LNCaP clone FGC (cell line): ENCODE measurements around the gene LCN9.

ENCODE experiments used
- DNase-seq: peaks from one replicate; pipeline ENCODE4 v3.0.0-alpha.2; 2011; ENCODE audit warnings: low read depth
- H3K4me3 ChIP-seq: 2 replicates; pipeline ENCODE4 v1.5.1; 2011; ENCODE audit warnings: mild to moderate bottlenecking, low read depth, low read length, control low read depth
- TF ChIP-seq, protein P1 (sequence below): IDR thresholded peaks from 2 replicates; pipeline ENCODE4 v1.5.1; 2012; ENCODE audit warnings: mild to moderate bottlenecking; ENCODE audit not compliant: control insufficient read depth, insufficient read depth; ENCODE audit errors: extremely low read depth

The LCN9 gene

DNA sequence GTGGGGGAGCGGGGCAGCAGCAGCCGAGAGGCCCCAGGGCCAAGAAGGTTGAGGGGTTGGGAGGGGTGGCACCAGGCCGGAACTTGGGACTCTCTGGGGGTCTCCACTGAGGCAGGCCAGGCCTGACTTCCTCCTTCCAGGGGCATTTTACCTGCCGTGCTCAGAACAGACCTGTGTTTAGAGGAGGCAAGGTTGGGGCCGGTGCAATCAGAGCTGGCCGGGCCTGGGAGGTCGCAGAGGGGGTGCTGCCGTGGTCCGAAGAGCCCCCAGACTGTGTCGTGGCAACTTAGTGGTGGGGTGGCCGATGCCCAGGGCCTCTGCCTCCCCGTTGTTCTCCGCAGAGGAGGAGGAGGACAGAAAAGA, 45.6 kb upstream of the LCN9 start:
- no peak for DNase-seq
- H3K4me3 ChIP-seq = no peak overlapping the region
- TF ChIP-seq, protein P1, sequence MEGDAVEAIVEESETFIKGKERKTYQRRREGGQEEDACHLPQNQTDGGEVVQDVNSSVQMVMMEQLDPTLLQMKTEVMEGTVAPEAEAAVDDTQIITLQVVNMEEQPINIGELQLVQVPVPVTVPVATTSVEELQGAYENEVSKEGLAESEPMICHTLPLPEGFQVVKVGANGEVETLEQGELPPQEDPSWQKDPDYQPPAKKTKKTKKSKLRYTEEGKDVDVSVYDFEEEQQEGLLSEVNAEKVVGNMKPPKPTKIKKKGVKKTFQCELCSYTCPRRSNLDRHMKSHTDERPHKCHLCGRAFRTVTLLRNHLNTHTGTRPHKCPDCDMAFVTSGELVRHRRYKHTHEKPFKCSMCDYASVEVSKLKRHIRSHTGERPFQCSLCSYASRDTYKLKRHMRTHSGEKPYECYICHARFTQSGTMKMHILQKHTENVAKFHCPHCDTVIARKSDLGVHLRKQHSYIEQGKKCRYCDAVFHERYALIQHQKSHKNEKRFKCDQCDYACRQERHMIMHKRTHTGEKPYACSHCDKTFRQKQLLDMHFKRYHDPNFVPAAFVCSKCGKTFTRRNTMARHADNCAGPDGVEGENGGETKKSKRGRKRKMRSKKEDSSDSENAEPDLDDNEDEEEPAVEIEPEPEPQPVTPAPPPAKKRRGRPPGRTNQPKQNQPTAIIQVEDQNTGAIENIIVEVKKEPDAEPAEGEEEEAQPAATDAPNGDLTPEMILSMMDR = no peak

DNA sequence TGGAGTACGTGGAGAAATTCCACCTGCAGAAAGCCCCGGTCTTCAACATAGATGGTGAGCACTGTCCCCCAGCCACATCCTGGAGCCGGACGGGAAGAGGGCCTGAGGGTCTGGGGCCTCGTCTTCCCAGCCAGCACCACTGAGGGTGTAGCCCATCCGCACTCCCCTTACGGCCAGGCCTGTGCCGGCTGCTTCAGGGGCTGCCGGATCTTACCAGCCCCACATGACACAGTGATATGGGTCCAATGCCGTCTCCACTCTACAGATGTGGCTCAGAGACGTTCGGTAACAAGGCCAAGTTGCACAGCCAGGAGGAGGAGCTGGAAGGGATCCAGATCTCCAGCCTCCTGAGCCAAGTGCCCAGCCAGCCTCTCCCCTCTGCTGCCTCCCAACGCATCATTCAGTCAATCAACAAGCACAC, 45.1 kb upstream of the LCN9 start:
- H3K4me3 ChIP-seq = no peak overlapping the region
- TF ChIP-seq, protein P1 = no peak
- DNase-seq = no peak

DNA sequence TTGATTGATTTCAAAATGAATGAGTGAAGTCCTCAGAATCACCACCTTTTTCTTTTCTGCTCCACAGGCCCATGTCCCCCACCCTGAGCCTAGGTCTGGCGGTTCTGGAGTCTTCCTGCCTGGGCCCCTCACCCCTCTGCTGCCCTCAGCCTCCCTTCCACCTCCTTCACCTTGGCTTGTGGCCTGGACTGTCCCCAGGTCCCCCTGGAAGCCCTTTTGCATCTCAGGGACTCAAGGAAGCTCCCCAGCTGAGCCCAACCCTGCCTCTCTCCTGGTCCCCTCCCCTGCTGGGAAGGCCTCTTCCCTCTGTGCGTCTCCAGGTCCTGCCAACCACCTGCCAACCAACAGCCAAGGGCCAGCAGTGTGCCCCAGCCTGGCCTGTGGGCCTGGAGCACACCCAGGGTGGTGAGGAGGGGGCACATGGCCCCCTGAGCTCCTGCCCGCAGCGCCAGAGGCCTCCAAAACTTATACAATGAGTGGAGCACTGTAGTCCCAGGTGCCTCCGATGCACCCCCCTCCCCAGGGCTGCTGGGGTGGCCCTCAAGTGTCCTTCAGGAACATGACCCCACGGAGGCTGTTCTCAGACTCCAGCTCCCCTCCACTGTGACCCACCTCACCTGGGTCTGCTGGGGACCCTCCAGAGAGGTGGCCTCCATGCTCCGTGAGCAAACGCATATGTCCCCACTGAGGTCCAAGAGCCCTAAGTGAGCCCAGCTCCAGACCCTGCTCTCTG, 44.1 kb upstream of the LCN9 start:
- TF ChIP-seq, protein P1 = no peak
- H3K4me3 ChIP-seq = no peak overlapping the region
- DNase-seq = no peak

DNA sequence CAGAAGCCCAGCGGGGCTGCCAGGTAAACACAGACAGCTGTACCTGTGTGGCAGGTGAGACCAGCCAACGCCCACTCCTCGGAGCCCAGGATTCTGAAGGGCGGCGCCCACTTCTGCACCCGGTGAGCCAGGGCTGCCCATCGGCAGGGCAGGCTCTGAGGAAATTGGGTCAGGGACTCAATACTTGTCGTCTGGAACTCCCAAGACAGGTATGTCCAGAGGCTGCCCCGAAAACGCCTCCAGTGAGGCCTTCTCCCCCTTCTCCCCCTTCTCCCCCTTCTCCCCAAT, 43.6 kb upstream of the LCN9 start:
- H3K4me3 ChIP-seq = no peak overlapping the region
- TF ChIP-seq, protein P1 = no peak
- no peak for DNase-seq

DNA sequence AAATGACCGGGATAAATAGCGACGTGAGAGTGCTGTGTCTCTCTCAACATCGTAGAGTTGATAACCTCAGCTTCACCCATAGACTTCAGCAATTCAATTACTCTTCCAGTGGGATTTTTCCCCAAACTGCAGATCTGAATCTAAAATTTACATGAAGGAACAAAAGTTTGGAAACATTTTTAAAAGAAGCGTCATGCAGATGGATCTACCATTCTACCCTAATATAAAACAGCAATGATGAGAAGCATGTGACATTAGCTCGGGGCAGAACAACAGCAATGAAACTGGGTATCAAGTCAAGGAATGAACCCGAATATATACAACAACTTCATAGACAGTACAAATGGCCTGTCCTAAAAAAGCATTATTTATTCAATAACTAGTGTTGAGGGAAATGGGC, 42.6 kb upstream of the LCN9 start:
- H3K4me3 ChIP-seq = no peak overlapping the region
- TF ChIP-seq, protein P1 = no peak
- no peak for DNase-seq

DNA sequence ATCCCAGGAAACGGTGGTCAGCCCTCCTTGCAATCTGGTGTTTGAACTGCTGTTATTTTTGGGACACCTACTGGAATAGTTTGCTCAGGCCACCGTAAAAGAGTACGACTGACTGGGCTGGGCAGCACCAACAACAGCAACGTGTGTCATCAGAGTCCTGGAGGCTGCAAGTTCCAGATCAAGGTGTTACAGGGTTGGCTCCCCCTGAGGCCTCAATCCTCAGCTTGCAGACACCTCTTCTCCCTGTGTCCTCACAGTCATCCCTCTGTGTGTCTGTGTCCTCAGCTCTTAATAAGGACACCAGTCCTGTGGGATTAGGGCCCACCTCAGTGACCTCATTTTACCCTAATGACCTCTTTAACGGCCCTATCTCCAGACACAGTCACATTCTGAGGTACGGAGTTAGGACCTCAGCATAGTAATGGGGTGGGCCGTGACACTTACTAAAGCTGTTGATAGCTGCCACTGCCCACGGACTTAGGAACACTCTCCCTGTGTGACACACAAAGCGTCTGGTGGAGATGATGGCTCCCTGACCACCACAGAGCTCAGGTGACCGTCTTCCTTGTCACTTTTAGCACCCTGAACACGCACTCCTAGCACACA, 40.6 kb upstream of the LCN9 start:
- TF ChIP-seq, protein P1 = no peak
- DNase-seq = no peak
- H3K4me3 ChIP-seq = no peak overlapping the region

DNA sequence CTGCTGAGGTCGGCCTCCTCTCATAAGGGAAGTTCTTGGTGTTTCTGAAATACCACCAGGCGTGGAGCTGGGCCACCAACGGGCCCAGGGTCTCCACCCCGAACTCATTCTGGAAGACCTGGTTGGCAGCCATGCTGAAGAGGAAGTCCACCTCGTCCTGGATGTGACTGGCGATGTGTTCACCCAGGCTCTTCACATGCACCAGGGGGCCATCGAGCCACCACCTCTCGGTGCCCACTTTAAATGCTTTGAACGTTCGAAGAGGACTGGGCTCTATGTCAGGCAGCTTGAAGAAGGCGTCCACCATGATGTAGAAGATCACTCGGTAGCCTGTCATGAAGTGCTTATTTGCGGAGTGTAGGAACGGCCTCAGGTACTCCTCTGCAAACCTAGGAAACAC, 38.8 kb upstream of the LCN9 start:
- DNase-seq = no peak
- no peak overlapping the region for H3K4me3 ChIP-seq
- TF ChIP-seq, protein P1 = no peak
